Brain pericyte (primary cell): ENCODE results near the gene CLEC4G.
"Not testable (repeated sequence)": the region's sequence is repeated elsewhere in the genome, so short reads cannot be mapped to it uniquely, and the experiment has no call there.

Experiments used
- DNase-seq: peaks from one replicate; pipeline ENCODE4 v3.0.0-alpha.2; 2012; ENCODE audit warnings: low read depth, low spot score

The CLEC4G gene

GRCh38 chr19:7732045-7732444 is at the start of gene CLEC4G:
Gene CLEC4G, minus strand, starts transcription at chr19:7732110. Its CDS starts 8 bp downstream, at chr19:7732102.
- no peak for DNase-seq

GRCh38 chr19:7781157-7781556 is 49.2 kb upstream of the CLEC4G start:
- DNase-seq: no peak

GRCh38 chr19:7779631-7780486 is 47.9 kb upstream of the CLEC4G start:
- no peak for DNase-seq

- no peak for DNase-seq
Observed at GRCh38 chr19:7778081-7778480, 46.2 kb upstream of the CLEC4G start.

- no peak for DNase-seq
Observed at GRCh38 chr19:7775761-7776160, 43.9 kb upstream of the CLEC4G start.

- no peak for DNase-seq
Observed at GRCh38 chr19:7773841-7774240, 41.9 kb upstream of the CLEC4G start.

GRCh38 chr19:7772752-7773291 is 40.9 kb upstream of the CLEC4G start:
- DNase-seq: no peak

GRCh38 chr19:7771072-7771471 is 39.2 kb upstream of the CLEC4G start:
- no peak for DNase-seq

- DNase-seq: no peak
Observed at GRCh38 chr19:7769171-7769570, 37.3 kb upstream of the CLEC4G start.

GRCh38 chr19:7767487-7767886 is 35.6 kb upstream of the CLEC4G start:
- DNase-seq: no peak

GRCh38 chr19:7766535-7766934 is 34.6 kb upstream of the CLEC4G start:
- DNase-seq: no peak

- not testable (repeated sequence) for DNase-seq
Observed at GRCh38 chr19:7765043-7765442, 33.1 kb upstream of the CLEC4G start.

- DNase-seq: not testable (repeated sequence)
Observed at GRCh38 chr19:7764157-7764556, 32.2 kb upstream of the CLEC4G start.

GRCh38 chr19:7763696-7764095 is 31.8 kb upstream of the CLEC4G start:
- DNase-seq: no peak

- no peak for DNase-seq
Observed at GRCh38 chr19:7762719-7763293, 30.9 kb upstream of the CLEC4G start, which contains the start of gene CLEC4M. Gene CLEC4M, plus strand, starts transcription at chr19:7763243. Its CDS starts 24 bp downstream, at chr19:7763267.

GRCh38 chr19:7759156-7759555 is 27.2 kb upstream of the CLEC4G start:
- DNase-seq: no peak

GRCh38 chr19:7757358-7757757 is 25.4 kb upstream of the CLEC4G start:
- no peak for DNase-seq

GRCh38 chr19:7756258-7756657 is 24.3 kb upstream of the CLEC4G start:
- no peak for DNase-seq

- DNase-seq: no peak
Observed at GRCh38 chr19:7751157-7751783, 19.4 kb upstream of the CLEC4G start.

- DNase-seq: no peak
Observed at GRCh38 chr19:7748756-7749155, 16.8 kb upstream of the CLEC4G start.

GRCh38 chr19:7748171-7748570 is 16.3 kb upstream of the CLEC4G start:
- DNase-seq: no peak
